ACC112 (cell line): Measurements from ENCODE around the gene KRT85.

ENCODE experiments used
- H2AFZ ChIP-seq: fragments of 200-600 bp; sonication (generic); one replicate; pipeline ENCODE4 v1.6.0; 2017; ENCODE audit warnings: antibody characterized with exemption, low read length; ENCODE audit not compliant: unreplicated experiment
- H3K27ac ChIP-seq: fragments of 200-600 bp; sonication (generic); 2 replicates; pipeline ENCODE4 v1.5.1; 2014; ENCODE audit warnings: low read depth, mild to moderate bottlenecking, antibody characterized with exemption, low read length, moderate library complexity
- H3K27me3 ChIP-seq: fragments of 200-600 bp; sonication (generic); 2 replicates; pipeline ENCODE4 v1.6.1; 2014; ENCODE audit warnings: mild to moderate bottlenecking, antibody characterized with exemption, low read length, moderate library complexity, mixed read lengths; ENCODE audit not compliant: insufficient read depth
- H3K36me3 ChIP-seq: fragments of 200-600 bp; sonication (generic); 2 replicates; pipeline ENCODE4 v1.6.1; 2016; ENCODE audit warnings: mild to moderate bottlenecking, antibody characterized with exemption, low read length, moderate library complexity, mixed read lengths; ENCODE audit not compliant: insufficient read depth
- H3K4me1 ChIP-seq: fragments of 200-600 bp; sonication (generic); one replicate; pipeline ENCODE4 v1.6.1; 2016; ENCODE audit warnings: low read length, mixed read lengths; ENCODE audit not compliant: insufficient read depth, unreplicated experiment, control insufficient read depth
- H3K4me3 ChIP-seq: fragments of 200-600 bp; sonication (generic); 2 replicates; pipeline ENCODE4 v1.5.1; 2014; ENCODE audit warnings: mild to moderate bottlenecking, low read depth, low read length
- H3K79me2 ChIP-seq: fragments of 200-600 bp; sonication (generic); one replicate; pipeline ENCODE4 v1.6.0; 2016; ENCODE audit warnings: low read length; ENCODE audit not compliant: control insufficient read depth, unreplicated experiment, insufficient read depth

The KRT85 gene

GRCh38 chr12:52367876-52368275, 595 bp upstream of the KRT85 start:
- no peaks in the 10 kb centered on the region for H3K36me3 ChIP-seq
- no peak overlapping the region for H3K27ac ChIP-seq
- H3K79me2 ChIP-seq: no peaks in the 10 kb centered on the region
- peaks cover 11% of the 10 kb centered on the region for H3K27me3 ChIP-seq
- no peak overlapping the region for H3K4me3 ChIP-seq
- H2AFZ ChIP-seq: no peak overlapping the region
- no peaks in the 10 kb centered on the region for H3K4me1 ChIP-seq

GRCh38 chr12:52364901-52365489, 2.3 kb downstream of the KRT85 start:
- Histone ChIP-seq H3K36me3 (no peaks in the 10 kb centered on the region), H3K4me1 (no peaks in the 10 kb centered on the region), H3K4me3 (no peak overlapping the region), H3K79me2 (no peaks in the 10 kb centered on the region), H3K27me3 (peaks cover 11% of the 10 kb centered on the region), H3K27ac (no peak overlapping the region), H2AFZ (no peak overlapping the region)

GRCh38 chr12:52364061-52364460, 3.2 kb downstream of the KRT85 start:
- Histone ChIP-seq H2AFZ (no peak overlapping the region), H3K4me1 (no peaks in the 10 kb centered on the region), H3K4me3 (no peak overlapping the region), H3K79me2 (no peaks in the 10 kb centered on the region), H3K27ac (no peak overlapping the region), H3K27me3 (peaks cover 11% of the 10 kb centered on the region), H3K36me3 (no peaks in the 10 kb centered on the region)

GRCh38 chr12:52363111-52363679, 4.1 kb downstream of the KRT85 start:
- Histone ChIP-seq H3K79me2 (no peaks in the 10 kb centered on the region), H3K4me3 (no peak overlapping the region), H3K27me3 (peaks cover 4% of the 10 kb centered on the region), H3K27ac (no peak overlapping the region), H2AFZ (no peak overlapping the region), H3K4me1 (peaks cover 4% of the 10 kb centered on the region), H3K36me3 (no peaks in the 10 kb centered on the region)

GRCh38 chr12:52362118-52362726, 5.1 kb downstream of the KRT85 start:
- Histone ChIP-seq H3K79me2 (no peaks in the 10 kb centered on the region), H3K27me3 (no peaks in the 10 kb centered on the region; the same call in 1 of the 2 replicates), H3K36me3 (no peaks in the 10 kb centered on the region), H3K4me1 (peaks cover 4% of the 10 kb centered on the region), H3K4me3 (no peak overlapping the region), H2AFZ (no peak overlapping the region), H3K27ac (no peak overlapping the region)

GRCh38 chr12:52361553-52361952, 5.7 kb downstream of the KRT85 start:
- no peaks in the 10 kb centered on the region; the same call in 1 of the 2 replicates for H3K27me3 ChIP-seq
- no peaks in the 10 kb centered on the region for H3K79me2 ChIP-seq
- H2AFZ ChIP-seq: no peak overlapping the region
- H3K4me1 ChIP-seq: peaks cover 4% of the 10 kb centered on the region
- no peak overlapping the region for H3K27ac ChIP-seq
- H3K4me3 ChIP-seq: no peak overlapping the region
- no peaks in the 10 kb centered on the region for H3K36me3 ChIP-seq

GRCh38 chr12:52360663-52361271, 6.5 kb downstream of the KRT85 start:
- H3K4me3 ChIP-seq: no peak overlapping the region
- H3K36me3 ChIP-seq: no peaks in the 10 kb centered on the region
- H2AFZ ChIP-seq: no peak overlapping the region
- H3K79me2 ChIP-seq: no peaks in the 10 kb centered on the region
- H3K27me3 ChIP-seq: no peaks in the 10 kb centered on the region; the same call in none of the 2 replicates
- no peak overlapping the region for H3K27ac ChIP-seq
- peaks cover 4% of the 10 kb centered on the region for H3K4me1 ChIP-seq

- Histone ChIP-seq H3K27ac (no peak overlapping the region), H3K27me3 (peaks cover 4% of the 10 kb centered on the region), H2AFZ (no peak overlapping the region), H3K4me1 (peaks cover 4% of the 10 kb centered on the region), H3K4me3 (no peak overlapping the region), H3K36me3 (no peaks in the 10 kb centered on the region), H3K79me2 (no peaks in the 10 kb centered on the region)
Measured at GRCh38 chr12:52360106-52360662, 7.1 kb downstream of the KRT85 start.

- H3K27ac ChIP-seq: no peak overlapping the region
- H3K79me2 ChIP-seq: no peaks in the 10 kb centered on the region
- H3K4me1 ChIP-seq: peaks cover 4% of the 10 kb centered on the region
- H3K36me3 ChIP-seq: no peaks in the 10 kb centered on the region
- no peak overlapping the region for H3K4me3 ChIP-seq
- no peak overlapping the region for H2AFZ ChIP-seq
- peaks cover 9% of the 10 kb centered on the region for H3K27me3 ChIP-seq
Measured at GRCh38 chr12:52359621-52360061, 7.6 kb downstream of the KRT85 start.

- no peaks in the 10 kb centered on the region for H3K36me3 ChIP-seq
- H3K27me3 ChIP-seq: peaks cover 18% of the 10 kb centered on the region
- no peak overlapping the region for H3K27ac ChIP-seq
- no peak overlapping the region for H2AFZ ChIP-seq
- H3K4me3 ChIP-seq: no peak overlapping the region
- H3K4me1 ChIP-seq: peaks cover 4% of the 10 kb centered on the region
- no peaks in the 10 kb centered on the region for H3K79me2 ChIP-seq
Measured at GRCh38 chr12:52358575-52359350, 8.5 kb downstream of the KRT85 start.
